Activated CD8-positive, alpha-beta T cell treated with anti-CD3 and anti-CD28 coated beads for 36 hours (primary cell): ENCODE measurements around the gene CT45A10. TPM values are rescaled to one million over a fixed set of nuclear protein-coding genes. Genes with fewer than 3 reads are reported as not detected.
"Not testable (repeated sequence)": the region's sequence is repeated elsewhere in the genome, so short reads cannot be mapped to it uniquely, and the experiment has no call there.

Experiments
- ATAC-seq: fragments of 200-7000 bp; cut with Tn5 transposase; one replicate; pipeline ENCODE4 v1.10.0; 2021; ENCODE audit warnings: mild to moderate bottlenecking, moderate library complexity
- CTCF ChIA-PET: fragments of 350-600 bp; sonication (Branson Sonifier 250); formaldehyde crosslinking; loops from one replicate; lab custom pipeline; 2021; ENCODE audit warnings: antibody characterized with exemption; lab: Charles Lee
- POLR2A ChIA-PET: fragments of 350-600 bp; sonication (Branson Sonifier 250); formaldehyde crosslinking; loops from one replicate; lab custom pipeline; 2021; ENCODE audit warnings: antibody characterized with exemption; lab: Charles Lee
- DNase-seq: peaks from one replicate; pipeline ENCODE4 v3.0.0-alpha.2; 2020
- H3K27ac Mint-ChIP-seq: one replicate; pipeline ENCODE4 v1.8.0; 2021; ENCODE audit warnings: mild to moderate bottlenecking, mixed read lengths
- H3K27me3 Mint-ChIP-seq: one replicate; pipeline ENCODE4 v1.8.0; 2021; ENCODE audit warnings: mixed read lengths
- H3K36me3 Mint-ChIP-seq: one replicate; pipeline ENCODE4 v1.8.0; 2021; ENCODE audit warnings: low read depth, mixed read lengths
- H3K4me1 Mint-ChIP-seq: one replicate; pipeline ENCODE4 v1.8.0; 2021; ENCODE audit warnings: low read depth, mixed read lengths
- H3K4me3 Mint-ChIP-seq: one replicate; pipeline ENCODE4 v1.8.0; 2021; ENCODE audit warnings: mild to moderate bottlenecking, moderate library complexity, mixed read lengths
- H3K9me3 Mint-ChIP-seq: one replicate; pipeline ENCODE4 v1.8.0; 2021; ENCODE audit warnings: mixed read lengths
- intact Hi-C: fragments of 100-400 bp; cut with micrococcal nuclease; formaldehyde crosslinking; loops from one replicate; pipeline ENCODE4 v1.10.0; 2022
- total RNA-seq, 2 experiments: library from RNA; stranded (reverse); gene quantifications; one replicate each; pipeline ENCODE4 v1.2.3, GENCODE V29; 2021
- TF ChIP-seq, protein P1 (sequence below): fragments of 200-600 bp; IDR thresholded peaks from one replicate; pipeline ENCODE4 v1.8.0; 2022; ENCODE audit warnings: antibody characterized with exemption, mild to moderate bottlenecking

The CT45A10 gene
- total RNA-seq, 2 experiments from 2014 or later = not detected

DNA sequence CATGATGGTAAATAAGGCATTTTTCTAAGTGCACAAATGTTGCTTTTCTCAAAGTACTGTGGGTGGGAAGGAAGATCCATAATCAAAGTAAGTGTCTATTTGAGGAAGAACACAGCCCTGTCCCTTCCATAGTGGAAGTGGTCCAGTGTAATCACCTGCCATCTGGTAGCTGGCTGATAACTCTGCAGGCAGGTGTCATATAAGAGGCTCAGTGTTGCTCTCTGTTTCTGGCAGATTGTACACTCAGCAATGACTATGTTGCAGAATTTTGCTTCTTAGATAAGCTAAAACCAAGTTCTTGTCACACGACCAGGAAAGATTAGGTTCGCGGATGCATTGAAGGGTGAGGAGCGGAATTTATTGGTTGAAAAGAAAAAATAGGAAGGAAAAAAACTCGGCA is 21.2 kb upstream of the CT45A10 start:
- DNase-seq (no peak), ATAC-seq (no peak)
- Mint-ChIP-seq H3K36me3 (no peaks in the 10 kb centered on the region), H3K9me3 (no peaks in the 10 kb centered on the region), H3K27ac (no peak overlapping the region), H3K4me1 (no peaks in the 10 kb centered on the region), H3K27me3 (no peaks in the 10 kb centered on the region), H3K4me3 (no peak overlapping the region)
- CTCF ChIA-PET = no interaction called here
- intact Hi-C loops = no loop called here
- POLR2A ChIA-PET = no interaction called here
- TF ChIP-seq, protein P1, sequence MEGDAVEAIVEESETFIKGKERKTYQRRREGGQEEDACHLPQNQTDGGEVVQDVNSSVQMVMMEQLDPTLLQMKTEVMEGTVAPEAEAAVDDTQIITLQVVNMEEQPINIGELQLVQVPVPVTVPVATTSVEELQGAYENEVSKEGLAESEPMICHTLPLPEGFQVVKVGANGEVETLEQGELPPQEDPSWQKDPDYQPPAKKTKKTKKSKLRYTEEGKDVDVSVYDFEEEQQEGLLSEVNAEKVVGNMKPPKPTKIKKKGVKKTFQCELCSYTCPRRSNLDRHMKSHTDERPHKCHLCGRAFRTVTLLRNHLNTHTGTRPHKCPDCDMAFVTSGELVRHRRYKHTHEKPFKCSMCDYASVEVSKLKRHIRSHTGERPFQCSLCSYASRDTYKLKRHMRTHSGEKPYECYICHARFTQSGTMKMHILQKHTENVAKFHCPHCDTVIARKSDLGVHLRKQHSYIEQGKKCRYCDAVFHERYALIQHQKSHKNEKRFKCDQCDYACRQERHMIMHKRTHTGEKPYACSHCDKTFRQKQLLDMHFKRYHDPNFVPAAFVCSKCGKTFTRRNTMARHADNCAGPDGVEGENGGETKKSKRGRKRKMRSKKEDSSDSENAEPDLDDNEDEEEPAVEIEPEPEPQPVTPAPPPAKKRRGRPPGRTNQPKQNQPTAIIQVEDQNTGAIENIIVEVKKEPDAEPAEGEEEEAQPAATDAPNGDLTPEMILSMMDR = no peak

DNA sequence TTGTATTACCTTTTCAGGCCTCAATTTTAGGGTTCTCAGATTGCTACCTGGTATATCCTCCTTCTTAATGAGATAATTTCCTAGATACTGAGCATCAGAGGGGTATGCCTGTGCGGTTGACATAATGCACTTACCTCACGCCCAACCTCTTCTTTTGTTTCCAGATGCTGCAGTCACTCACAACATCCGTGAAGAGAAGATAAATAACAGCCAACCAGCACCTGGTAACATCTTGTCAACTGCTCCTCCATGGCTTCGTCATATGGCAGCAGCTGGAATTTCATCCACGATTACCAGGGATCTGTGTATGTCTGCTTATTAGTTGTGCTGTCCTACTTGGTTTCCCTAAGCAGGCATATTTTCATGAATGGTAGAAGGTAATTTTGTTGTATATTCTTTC is 17.0 kb upstream of the CT45A10 start:
- ChIA-PET POLR2A (no interaction called here), CTCF (no interaction called here)

DNA sequence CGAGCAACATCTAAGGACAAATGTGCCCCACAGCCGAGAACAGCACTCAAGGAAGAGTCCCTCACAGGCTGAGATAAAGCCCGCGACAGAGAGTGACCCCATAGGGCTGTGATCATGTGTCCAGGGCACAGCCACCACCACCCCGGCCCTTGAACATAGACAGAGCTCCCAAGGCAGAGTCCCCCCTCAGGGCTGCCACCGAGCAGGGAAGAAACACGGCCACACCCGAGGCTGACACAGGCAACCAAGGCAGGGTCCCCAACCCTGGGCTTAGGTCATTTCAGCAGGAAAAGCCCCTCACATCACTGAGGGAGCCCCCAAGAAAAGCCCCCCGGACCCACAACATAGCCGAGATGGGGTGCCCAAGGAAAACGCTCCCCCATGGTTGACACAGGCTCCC is 463 bp downstream of the CT45A10 start:
- no peak for DNase-seq
- CTCF ChIA-PET = no interaction called here

More for the DNA sequence above, 17.0 kb upstream of the CT45A10 start:
- Mint-ChIP-seq H3K4me3 (no peak overlapping the region), H3K4me1 (no peaks in the 10 kb centered on the region), H3K36me3 (no peaks in the 10 kb centered on the region), H3K27me3 (peaks cover 3% of the 10 kb centered on the region), H3K9me3 (no peaks in the 10 kb centered on the region), H3K27ac (no peak overlapping the region)
- ATAC-seq (no peak), DNase-seq (no peak)
- TF ChIP-seq, protein P1 = no peak
- intact Hi-C loops = no loop called here

DNA sequence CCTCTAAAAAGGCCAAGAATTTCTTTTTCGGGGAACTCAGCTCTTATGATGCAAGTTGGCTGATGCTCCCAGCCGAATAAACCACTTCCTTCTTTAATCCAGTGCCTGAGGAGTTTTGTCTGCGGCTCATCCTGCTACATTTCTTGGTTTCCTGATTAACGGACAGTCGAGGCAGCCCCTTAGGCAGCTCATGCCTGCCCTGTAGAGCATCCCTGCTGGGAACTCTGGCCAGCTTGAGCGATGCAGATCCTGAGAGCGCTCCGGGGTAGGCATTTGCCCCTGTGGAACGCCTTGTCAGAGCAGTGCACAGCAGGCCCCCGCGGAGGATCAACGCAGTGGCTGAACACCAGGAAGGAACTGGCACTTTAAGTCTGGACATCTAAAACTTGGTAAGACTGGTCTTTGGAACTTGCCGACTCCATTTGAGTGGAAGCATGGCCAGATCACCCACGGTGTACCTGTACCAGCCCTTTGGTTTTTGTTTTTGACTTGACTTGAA is 3.1 kb downstream of the CT45A10 start:
- no peak overlapping the region for H3K27ac Mint-ChIP-seq
- DNase-seq = no peak
- no peaks in the 10 kb centered on the region for H3K36me3 Mint-ChIP-seq
- no peak for ATAC-seq
- CTCF ChIA-PET = no interaction called here
- H3K4me3 Mint-ChIP-seq = no peak overlapping the region
- POLR2A ChIA-PET = interaction anchor here (0.6 kb wide), 1 partner anchor 21 kb away, joined by 3 read pairs; no protein-coding TSS in a partner anchor
- no peaks in the 10 kb centered on the region for H3K27me3 Mint-ChIP-seq
- intact Hi-C loops = no loop called here
- TF ChIP-seq, protein P1 = no peak
- no peaks in the 10 kb centered on the region for H3K4me1 Mint-ChIP-seq
- H3K9me3 Mint-ChIP-seq = no peaks in the 10 kb centered on the region

More for the DNA sequence above, 463 bp downstream of the CT45A10 start:
- intact Hi-C loops = no loop called here
- Mint-ChIP-seq H3K27me3 (no peaks in the 10 kb centered on the region), H3K4me1 (no peaks in the 10 kb centered on the region), H3K9me3 (no peaks in the 10 kb centered on the region), H3K4me3 (no peak overlapping the region), H3K27ac (no peak overlapping the region), H3K36me3 (no peaks in the 10 kb centered on the region)
- no peak for ATAC-seq
- TF ChIP-seq, protein P1 = no peak
- POLR2A ChIA-PET = no interaction called here

DNA sequence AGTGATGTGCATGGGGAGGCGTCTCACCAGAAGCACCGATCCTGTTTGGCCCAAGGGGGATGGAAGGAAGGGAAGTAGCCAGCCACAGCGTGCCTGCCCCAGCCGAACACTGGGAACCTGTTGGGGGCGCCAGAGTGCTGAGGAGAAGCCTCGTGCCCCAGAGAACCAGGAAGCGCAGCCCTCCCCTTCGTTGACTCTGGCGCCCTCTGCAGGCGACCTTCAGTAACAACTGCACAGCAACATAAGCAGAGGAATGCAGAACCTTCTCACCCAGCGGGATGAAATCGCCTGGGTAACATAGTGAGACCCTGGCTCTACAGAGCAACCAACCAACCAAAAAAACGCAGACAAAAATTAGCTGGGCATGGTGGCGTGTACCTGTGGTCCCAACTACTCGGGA is 4.3 kb downstream of the CT45A10 start:
- TF ChIP-seq, protein P1 = peak; percentile 29
- H3K27me3 Mint-ChIP-seq, H3K4me3 Mint-ChIP-seq, CTCF ChIA-PET, POLR2A ChIA-PET, H3K4me1 Mint-ChIP-seq, H3K27ac Mint-ChIP-seq, H3K9me3 Mint-ChIP-seq, H3K36me3 Mint-ChIP-seq, intact Hi-C loops, ATAC-seq: not testable (repeated sequence)
- DNase-seq = peak; percentile 52

DNA sequence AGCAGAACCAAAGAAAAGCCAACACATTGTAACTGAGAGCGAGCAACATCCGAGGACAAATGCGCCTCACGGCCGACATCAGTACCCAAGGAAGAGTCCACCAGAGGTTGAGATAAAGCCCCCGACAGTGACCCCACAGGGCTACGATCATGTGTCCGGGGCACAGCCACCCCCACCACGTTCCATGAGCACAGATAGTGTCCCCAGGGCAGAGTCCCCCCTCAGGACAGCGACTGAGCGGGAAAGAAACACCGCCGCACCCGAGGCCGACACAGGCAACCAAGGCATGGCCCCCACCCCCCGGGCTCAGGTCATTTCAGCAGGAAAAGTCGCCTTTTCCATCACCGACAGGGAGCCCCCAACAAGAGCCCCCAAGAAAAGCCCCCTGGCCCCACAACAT is 5.0 kb downstream of the CT45A10 start:
- DNase-seq, POLR2A ChIA-PET, intact Hi-C loops, H3K27me3 Mint-ChIP-seq, H3K27ac Mint-ChIP-seq, H3K9me3 Mint-ChIP-seq, H3K4me1 Mint-ChIP-seq, ATAC-seq, H3K4me3 Mint-ChIP-seq, CTCF ChIA-PET, H3K36me3 Mint-ChIP-seq: not testable (repeated sequence)

GRCh38 chrX:135882741-135883140 is 10.5 kb downstream of the CT45A10 start:
- H3K4me3 Mint-ChIP-seq, intact Hi-C loops, H3K27ac Mint-ChIP-seq, ATAC-seq, H3K4me1 Mint-ChIP-seq, DNase-seq, H3K9me3 Mint-ChIP-seq, POLR2A ChIA-PET, H3K27me3 Mint-ChIP-seq, H3K36me3 Mint-ChIP-seq, CTCF ChIA-PET: not testable (repeated sequence)

DNA sequence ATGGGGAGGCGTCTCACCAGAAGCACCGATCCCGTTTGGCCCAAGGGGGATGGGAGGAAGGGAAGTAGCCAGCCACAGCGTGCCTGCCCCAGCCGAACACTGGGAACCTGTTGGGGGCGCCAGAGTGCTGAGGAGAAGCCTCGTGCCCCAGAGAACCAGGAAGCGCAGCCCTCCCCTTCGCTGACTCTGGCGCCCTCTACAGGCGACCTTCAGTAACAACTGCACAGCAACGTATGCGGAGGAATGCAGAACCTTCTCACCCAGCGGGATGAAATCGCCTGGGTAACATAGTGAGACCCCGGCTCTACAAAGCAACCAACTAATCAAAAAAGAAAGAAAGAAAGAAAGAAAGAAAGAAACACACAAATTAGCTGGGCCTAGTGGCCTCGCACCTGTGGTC is 21.5 kb downstream of the CT45A10 start, which contains the start of gene CT45A9:
Gene CT45A9 (minus strand): TSS at position 101 of the 400 bp plus-strand sequence. CDS start 3,751 bp downstream, outside the sequence.
- H3K4me1 Mint-ChIP-seq, ATAC-seq, DNase-seq, POLR2A ChIA-PET, CTCF ChIA-PET, intact Hi-C loops, H3K27me3 Mint-ChIP-seq, H3K4me3 Mint-ChIP-seq, H3K36me3 Mint-ChIP-seq, H3K9me3 Mint-ChIP-seq, H3K27ac Mint-ChIP-seq: not testable (repeated sequence)
